Spleen (tissue), 7 donors: Measurements from ENCODE around the gene RHBDL1.

ENCODE experiments used
- CTCF ChIP-seq, 11 experiments: fragments of 200-600 bp in 7 of 11; fragments of 450-650 bp in 4 of 11; sonication (generic) in 4 of 11; IDR thresholded peaks in 8 of 11; conservative IDR thresholded peaks in 3 of 11; 1 replicate in 7 of 11; 2 replicates in 4 of 11; pipeline versions ENCODE4 v1.4.0 to v1.8.0; 2016 to 2021; ENCODE audit warnings: antibody characterized with exemption in 11 of 11, inconsistent platforms in 4 of 11, mild to moderate bottlenecking in 1 of 11
- POLR2A ChIP-seq, 3 donors: fragments of 450-650 bp; IDR thresholded peaks; one replicate each; pipeline ENCODE4 v1.5.1; 2017; ENCODE audit warnings: antibody characterized with exemption in 3 of 3, mild to moderate bottlenecking in 1 of 3
- POLR2AphosphoS5 ChIP-seq, 3 donors: sonication (generic); formaldehyde crosslinking; IDR thresholded peaks; one replicate each; pipeline ENCODE4 v1.5.1; 2017; ENCODE audit warnings: antibody characterized with exemption in 3 of 3
- donor health status: DM: no; HTN: no; CAD: no; lungs with moderate emphysema.
- donor health status: DM: no; HTN: no; CAD: no.
- donor health status: DM: no; HTN: no; CAD: no.

- TF ChIP-seq CTCF (IDR thresholded peaks at IDR 0.05 in 8 of 11, conservative IDR thresholded peaks at IDR 0.05 in 3 of 11) (peak; percentile 4 to 83 (median 67)), POLR2AphosphoS5 (IDR thresholded peaks at IDR 0.05) (peak; percentile 64 to 84 (median 70)), POLR2A (IDR thresholded peaks at IDR 0.05) (no peak)
Observed at GRCh38 chr16:660459-661183, 14.8 kb upstream of the RHBDL1 start.
